ENCODE results near the gene SPAG5.

GRCh38 chr17:28635506-28635905, 36.7 kb upstream of the SPAG5 start:
- TF ChIP-seq POLR2A (IDR thresholded peaks at IDR 0.05) (no peak), CTCF (IDR thresholded peaks at IDR 0.05) (no peak)
